ENCODE data around the gene GSTA1. TPM values are rescaled to one million over a fixed set of nuclear protein-coding genes. Genes with fewer than 3 reads are reported as not detected.
"Not testable (repeated sequence)": the region's sequence is repeated elsewhere in the genome, so short reads cannot be mapped to it uniquely, and the experiment has no call there.

Gene GSTA1
- total RNA-seq, 6 experiments from 2014 or later: 0.23 to 0.47 (median 0.28) TPM; not detected in 3

DNA sequence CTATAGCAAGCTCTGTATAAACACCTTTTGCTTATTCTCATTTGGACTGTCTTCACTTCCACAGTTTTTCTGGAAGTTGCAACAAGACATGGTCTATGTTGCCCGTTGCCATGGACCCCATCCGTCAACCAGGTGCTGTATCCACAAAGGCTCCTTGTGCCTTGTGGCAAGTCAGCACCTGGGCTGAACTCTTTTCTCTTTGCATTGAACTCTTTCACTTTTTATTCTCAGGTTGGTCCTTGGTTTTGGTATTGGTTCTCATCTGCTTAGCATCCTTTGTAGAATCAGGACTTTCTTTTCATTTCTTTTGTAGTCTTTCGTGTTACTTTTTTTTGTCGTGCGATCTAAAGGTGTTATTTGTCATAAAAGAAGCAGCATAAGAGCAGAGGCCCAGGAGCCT is 5.0 kb upstream of the GSTA1 start:
- peaks cover 18% of the 10 kb centered on the region for H3K27me3 Mint-ChIP-seq (ENCODE audit: insufficient read depth)
- DNase-seq: no peak
- H3K4me3 Mint-ChIP-seq: no peak overlapping the region
- no peaks in the 10 kb centered on the region for H3K9me3 Mint-ChIP-seq
- no peak overlapping the region for H3K27ac Mint-ChIP-seq
- H3K4me1 Mint-ChIP-seq (ENCODE audit: low read depth): peaks cover 10% of the 10 kb centered on the region
- TF ChIP-seq, protein P1, sequence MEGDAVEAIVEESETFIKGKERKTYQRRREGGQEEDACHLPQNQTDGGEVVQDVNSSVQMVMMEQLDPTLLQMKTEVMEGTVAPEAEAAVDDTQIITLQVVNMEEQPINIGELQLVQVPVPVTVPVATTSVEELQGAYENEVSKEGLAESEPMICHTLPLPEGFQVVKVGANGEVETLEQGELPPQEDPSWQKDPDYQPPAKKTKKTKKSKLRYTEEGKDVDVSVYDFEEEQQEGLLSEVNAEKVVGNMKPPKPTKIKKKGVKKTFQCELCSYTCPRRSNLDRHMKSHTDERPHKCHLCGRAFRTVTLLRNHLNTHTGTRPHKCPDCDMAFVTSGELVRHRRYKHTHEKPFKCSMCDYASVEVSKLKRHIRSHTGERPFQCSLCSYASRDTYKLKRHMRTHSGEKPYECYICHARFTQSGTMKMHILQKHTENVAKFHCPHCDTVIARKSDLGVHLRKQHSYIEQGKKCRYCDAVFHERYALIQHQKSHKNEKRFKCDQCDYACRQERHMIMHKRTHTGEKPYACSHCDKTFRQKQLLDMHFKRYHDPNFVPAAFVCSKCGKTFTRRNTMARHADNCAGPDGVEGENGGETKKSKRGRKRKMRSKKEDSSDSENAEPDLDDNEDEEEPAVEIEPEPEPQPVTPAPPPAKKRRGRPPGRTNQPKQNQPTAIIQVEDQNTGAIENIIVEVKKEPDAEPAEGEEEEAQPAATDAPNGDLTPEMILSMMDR (IDR thresholded peaks at IDR 0.05): no peak
- H3K36me3 Mint-ChIP-seq (ENCODE audit: low read depth): no peaks in the 10 kb centered on the region; the same call in 1 of the 2 replicates

DNA sequence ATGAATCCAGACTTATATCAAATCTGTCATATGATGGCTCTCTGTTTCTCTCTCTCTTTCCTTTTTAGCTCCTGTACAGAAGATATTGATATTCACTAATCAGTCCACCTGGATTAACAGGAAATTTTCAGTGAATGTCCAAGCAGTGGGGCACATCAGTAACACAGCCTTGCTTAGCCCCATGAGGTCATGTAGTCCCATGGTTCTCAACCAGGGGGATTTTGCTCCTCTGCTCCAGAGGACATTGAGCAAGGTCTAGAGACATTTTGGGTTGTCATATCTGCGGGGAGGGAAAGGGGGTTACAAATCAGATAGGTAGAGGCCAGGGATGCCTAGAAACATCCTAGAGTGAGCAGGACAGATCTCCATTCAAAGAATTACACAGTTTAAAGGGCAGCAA is 810 bp downstream of the GSTA1 start:
- TF ChIP-seq, protein P1 (IDR thresholded peaks at IDR 0.05): no peak
- Mint-ChIP-seq H3K36me3 (ENCODE audit: low read depth) (no peaks in the 10 kb centered on the region; the same call in 1 of the 2 replicates), H3K4me3 (no peak overlapping the region), H3K27ac (no peak overlapping the region), H3K27me3 (ENCODE audit: insufficient read depth) (peaks cover 12% of the 10 kb centered on the region), H3K9me3 (no peaks in the 10 kb centered on the region), H3K4me1 (ENCODE audit: low read depth) (peaks cover 12% of the 10 kb centered on the region)
- DNase-seq: no peak

DNA sequence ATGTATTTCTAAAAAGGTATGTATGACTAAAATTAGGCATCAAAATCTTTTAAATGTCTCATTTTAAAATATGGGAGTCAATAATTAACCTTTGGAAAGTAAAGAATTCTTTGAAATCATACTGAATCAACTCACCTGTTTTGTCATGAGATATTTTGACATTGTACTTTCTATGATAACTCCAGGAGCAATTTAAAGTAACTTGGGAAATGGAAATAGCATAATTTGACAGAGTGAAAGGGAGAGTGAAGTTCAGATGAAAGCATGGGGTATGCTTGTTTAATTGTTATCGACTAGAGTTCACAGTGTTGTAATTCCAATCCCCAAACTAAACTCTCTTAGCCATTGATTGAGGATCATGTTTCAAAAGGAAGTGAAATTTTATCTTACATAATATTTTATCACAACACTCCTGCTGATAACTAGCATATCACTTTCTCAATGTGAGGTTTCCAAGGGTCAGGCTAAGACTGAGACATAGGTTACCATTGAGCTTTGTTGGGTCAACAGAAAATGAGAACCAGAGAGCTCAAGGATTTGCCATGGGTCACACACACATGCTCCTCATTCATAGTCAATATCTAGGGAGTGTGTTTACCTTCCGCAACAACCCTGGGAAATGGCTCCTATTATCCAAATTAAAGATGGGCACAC is 2.3 kb downstream of the GSTA1 start:
- TF ChIP-seq, protein P1 (IDR thresholded peaks at IDR 0.05): no peak
- H3K27me3 Mint-ChIP-seq (ENCODE audit: insufficient read depth): peaks cover 9% of the 10 kb centered on the region; the same call in 1 of the 2 replicates
- H3K9me3 Mint-ChIP-seq: no peaks in the 10 kb centered on the region
- no peak for DNase-seq
- no peak overlapping the region for H3K4me3 Mint-ChIP-seq
- no peaks in the 10 kb centered on the region; the same call in 1 of the 2 replicates for H3K36me3 Mint-ChIP-seq (ENCODE audit: low read depth)
- H3K4me1 Mint-ChIP-seq (ENCODE audit: low read depth): peaks cover 12% of the 10 kb centered on the region
- no peak overlapping the region for H3K27ac Mint-ChIP-seq

DNA sequence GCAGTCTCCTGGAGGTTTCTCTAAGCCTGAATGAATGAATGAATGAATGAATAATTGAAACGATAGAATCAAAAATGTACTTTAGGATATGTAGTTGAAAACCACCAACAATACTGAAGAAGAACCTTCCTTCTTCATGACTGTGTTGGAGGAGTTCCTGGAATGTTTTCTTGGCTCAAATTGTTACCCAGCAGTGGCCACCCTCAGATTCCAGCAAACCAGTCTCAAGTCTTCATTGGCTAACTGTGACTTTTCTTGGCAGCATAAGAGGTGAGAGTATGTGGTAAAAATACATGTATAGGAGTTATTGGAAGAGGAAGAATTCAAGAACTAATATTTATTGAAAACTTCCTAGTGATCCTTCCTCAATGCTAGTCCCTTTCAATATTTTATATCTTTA is 4.3 kb downstream of the GSTA1 start:
- DNase-seq: peak; percentile 63
- H3K36me3 Mint-ChIP-seq (ENCODE audit: low read depth); H3K27me3 Mint-ChIP-seq (ENCODE audit: insufficient read depth); H3K9me3 Mint-ChIP-seq; H3K4me3 Mint-ChIP-seq: not testable (repeated sequence)
- Mint-ChIP-seq H3K27ac (peak overlapping the region; percentile 34; the same call in 1 of the 2 replicates), H3K4me1 (ENCODE audit: low read depth) (peaks cover 19% of the 10 kb centered on the region)

DNA sequence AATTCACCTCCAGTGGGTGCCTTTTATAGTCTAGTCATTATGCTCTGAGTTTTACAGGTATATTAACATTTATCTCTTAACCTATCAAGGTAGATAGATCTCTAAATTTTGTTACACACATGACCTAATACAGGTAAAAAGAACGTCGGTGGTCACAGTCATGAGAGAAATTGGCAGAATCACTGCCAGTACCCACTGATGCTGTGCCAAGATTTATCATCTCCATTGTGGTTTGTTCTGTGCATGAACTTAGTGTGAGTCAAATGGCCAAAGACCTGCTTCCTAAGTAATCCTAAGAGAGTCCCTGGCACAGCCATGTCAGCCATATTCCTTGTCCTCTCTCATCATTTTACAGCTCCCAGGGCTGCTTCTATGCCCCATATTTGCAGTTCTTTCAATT is 9.2 kb downstream of the GSTA1 start:
- DNase-seq, H3K27ac Mint-ChIP-seq: not testable (repeated sequence)

GRCh38 chr6:52790861-52791260 is 12.8 kb downstream of the GSTA1 start:
- Mint-ChIP-seq H3K27me3 (ENCODE audit: insufficient read depth) (no peaks in the 10 kb centered on the region; the same call in none of the 2 replicates), H3K36me3 (ENCODE audit: low read depth) (peaks cover 19% of the 10 kb centered on the region), H3K27ac (peak overlapping the region; percentile 84), H3K4me1 (ENCODE audit: low read depth) (peaks cover 43% of the 10 kb centered on the region), H3K9me3 (peaks cover 15% of the 10 kb centered on the region), H3K4me3 (peak overlapping the region; percentile 52)
- DNase-seq: no peak
- TF ChIP-seq, protein P1 (IDR thresholded peaks at IDR 0.05): no peak

More for the DNA sequence above, 9.2 kb downstream of the GSTA1 start:
- Mint-ChIP-seq H3K9me3 (peaks cover 15% of the 10 kb centered on the region), H3K36me3 (ENCODE audit: low read depth) (peaks cover 13% of the 10 kb centered on the region), H3K4me1 (ENCODE audit: low read depth) (peaks cover 34% of the 10 kb centered on the region)
- H3K4me3 Mint-ChIP-seq; H3K27me3 Mint-ChIP-seq (ENCODE audit: insufficient read depth): not testable (repeated sequence)

DNA sequence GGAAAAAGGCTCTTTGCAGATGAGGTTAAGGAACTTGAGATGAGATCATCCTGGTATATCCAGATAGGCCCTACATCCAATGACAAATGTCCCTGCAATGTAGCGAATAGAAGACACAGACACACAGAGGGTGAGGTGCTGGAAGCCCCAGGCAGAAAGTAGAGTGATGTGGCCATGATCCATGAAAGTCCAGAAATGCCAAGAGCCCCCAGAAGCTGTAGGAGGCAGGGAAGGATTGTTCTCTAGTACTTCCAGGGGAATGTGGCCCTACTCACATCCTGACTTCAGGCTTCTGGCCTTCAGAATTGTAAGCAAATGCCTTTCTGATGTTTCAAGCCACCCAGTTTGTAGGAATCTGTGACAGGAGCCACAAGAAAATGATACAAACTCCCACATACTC is 14.0 kb downstream of the GSTA1 start:
- peak; percentile 81 for DNase-seq
- H3K27me3 Mint-ChIP-seq (ENCODE audit: insufficient read depth): not testable (repeated sequence)
- H3K27ac Mint-ChIP-seq: peak overlapping the region; percentile 84
- H3K4me3 Mint-ChIP-seq: peak overlapping the region; percentile 52
- H3K36me3 Mint-ChIP-seq (ENCODE audit: low read depth): peaks cover 19% of the 10 kb centered on the region
- peaks cover 40% of the 10 kb centered on the region for H3K4me1 Mint-ChIP-seq (ENCODE audit: low read depth)
- peaks cover 15% of the 10 kb centered on the region for H3K9me3 Mint-ChIP-seq

Data from HFFc6 (cell line).